Measurements from ENCODE around the gene SPCS2. TPM values are rescaled to one million over a fixed set of nuclear protein-coding genes. Genes with fewer than 3 reads are reported as not detected.
A peak's percentile ranks its signal among the peaks of the same experiment; 100 is the strongest.

The SPCS2 gene
- total RNA-seq, 4 donors from 2014 or later = 33.3 to 104 (median 47.0) TPM

DNA sequence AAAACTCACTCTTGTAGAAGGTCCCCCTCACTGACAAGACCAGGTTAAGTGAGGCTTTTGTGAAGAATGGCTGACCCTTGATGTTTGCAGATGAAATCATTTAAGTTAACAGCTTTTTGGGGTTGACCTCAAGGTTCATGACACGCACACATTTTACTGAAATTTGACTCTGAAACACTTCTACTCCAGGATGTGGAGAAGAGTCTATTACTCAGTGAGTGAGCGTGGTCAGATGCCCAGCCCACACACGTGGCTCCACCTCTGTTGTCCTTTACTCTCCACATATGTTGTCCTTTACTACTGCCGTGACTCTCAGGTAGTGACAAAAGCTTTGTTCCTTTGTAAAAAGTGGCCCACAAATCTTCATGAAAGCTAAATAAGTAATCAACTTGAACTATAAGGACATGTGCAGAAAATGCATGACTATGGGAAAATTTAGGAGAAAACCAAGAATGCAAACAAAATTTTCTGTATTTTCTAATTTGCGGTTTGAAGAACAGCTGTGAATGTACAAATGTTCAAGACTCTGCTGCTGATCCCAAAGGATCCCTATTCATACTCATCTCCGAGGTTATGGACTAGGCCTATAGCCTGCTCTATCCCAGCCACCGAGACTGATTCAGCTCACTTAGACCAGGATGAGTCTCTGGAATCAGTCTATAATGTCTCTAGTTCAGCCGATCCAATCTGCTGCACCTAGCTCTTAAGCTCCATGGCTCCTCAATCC, 22.6 kb upstream of the SPCS2 start:
- no peak for DNase-seq (ENCODE audit: low spot score)
- no peak for ATAC-seq (ENCODE audit: low FRiP score)
- no peak for TF ChIP-seq CTCF (IDR thresholded peaks at IDR 0.05)

GRCh38 chr11:74927496-74927895, 21.6 kb upstream of the SPCS2 start:
- no peak for TF ChIP-seq CTCF (IDR thresholded peaks at IDR 0.05)
- no peak for DNase-seq (ENCODE audit: low spot score)
- ATAC-seq (ENCODE audit: low FRiP score) = no peak

GRCh38 chr11:74929431-74930363, 19.4 kb upstream of the SPCS2 start:
- ATAC-seq (ENCODE audit: low FRiP score) = peak; percentile 53
- TF ChIP-seq CTCF (IDR thresholded peaks at IDR 0.05) = peak in 2 of 3 donors; percentile 55 to 60
- DNase-seq (ENCODE audit: low spot score) = peak; percentile 70

GRCh38 chr11:74932169-74932568, 16.9 kb upstream of the SPCS2 start:
- DNase-seq (ENCODE audit: low spot score) (no peak), ATAC-seq (ENCODE audit: low FRiP score) (no peak)

GRCh38 chr11:74932797-74933196, 16.3 kb upstream of the SPCS2 start:
- no peak for DNase-seq (ENCODE audit: low spot score)
- ATAC-seq (ENCODE audit: low FRiP score) = no peak

More at GRCh38 chr11:74932169-74932568, 16.9 kb upstream of the SPCS2 start:
- no peak for TF ChIP-seq CTCF (IDR thresholded peaks at IDR 0.05)

GRCh38 chr11:74933765-74934164, 15.3 kb upstream of the SPCS2 start:
- ATAC-seq (ENCODE audit: low FRiP score) (no peak), DNase-seq (ENCODE audit: low spot score) (no peak)
- no peak for TF ChIP-seq CTCF (IDR thresholded peaks at IDR 0.05)

More at GRCh38 chr11:74932797-74933196, 16.3 kb upstream of the SPCS2 start:
- no peak for TF ChIP-seq CTCF (IDR thresholded peaks at IDR 0.05)

Measured in omental fat pad (tissue), 4 donors.